BLaER1 treated with 17β-estradiol and CSF1 and Interleukin-3, amounts not matched to agents 10 nM and 100 nM (cell line): ENCODE results near the gene DIP2C.
"Not testable (repeated sequence)": the region's sequence is repeated elsewhere in the genome, so short reads cannot be mapped to it uniquely, and the experiment has no call there.

ENCODE experiments used
- H3K27ac ChIP-seq, 11 experiments: shearing (Covaris generic); formaldehyde crosslinking; 2 replicates each; pipeline ENCODE4 v1.8.1; 2022
- H3K27me3 ChIP-seq, 11 experiments: shearing (Covaris generic); formaldehyde crosslinking; 2 replicates each; pipeline ENCODE4 v1.8.1; 2022
- H3K36me3 ChIP-seq, 11 experiments: shearing (Covaris generic); formaldehyde crosslinking; 2 replicates each; pipeline ENCODE4 v1.8.1; 2022
- H3K4me1 ChIP-seq, 10 experiments: shearing (Covaris generic); formaldehyde crosslinking; 2 replicates each; pipeline ENCODE4 v1.8.1; 2022
- H3K4me2 ChIP-seq, 11 experiments: shearing (Covaris generic); formaldehyde crosslinking; 2 replicates each; pipeline ENCODE4 v1.8.1; 2022
- H3K4me3 ChIP-seq, 10 experiments: shearing (Covaris generic); formaldehyde crosslinking; 2 replicates each; pipeline ENCODE4 v1.8.1; 2022
- H3K9ac ChIP-seq, 11 experiments: shearing (Covaris generic); formaldehyde crosslinking; 2 replicates each; pipeline ENCODE4 v1.8.1; 2022
- H3K9me3 ChIP-seq, 11 experiments: shearing (Covaris generic); formaldehyde crosslinking; replicated peaks in 1 of 11; 2 replicates each; pipeline ENCODE4 v1.8.1; 2022
- H4K20me1 ChIP-seq, 11 experiments: shearing (Covaris generic); formaldehyde crosslinking; 2 replicates each; pipeline ENCODE4 v1.8.1; 2022
- Cebpa-rat ChIP-seq, 11 experiments: shearing (Covaris generic); IDR thresholded peaks; 2 replicates each; pipeline ENCODE4 v1.8.1; 2022

Gene DIP2C

DNA sequence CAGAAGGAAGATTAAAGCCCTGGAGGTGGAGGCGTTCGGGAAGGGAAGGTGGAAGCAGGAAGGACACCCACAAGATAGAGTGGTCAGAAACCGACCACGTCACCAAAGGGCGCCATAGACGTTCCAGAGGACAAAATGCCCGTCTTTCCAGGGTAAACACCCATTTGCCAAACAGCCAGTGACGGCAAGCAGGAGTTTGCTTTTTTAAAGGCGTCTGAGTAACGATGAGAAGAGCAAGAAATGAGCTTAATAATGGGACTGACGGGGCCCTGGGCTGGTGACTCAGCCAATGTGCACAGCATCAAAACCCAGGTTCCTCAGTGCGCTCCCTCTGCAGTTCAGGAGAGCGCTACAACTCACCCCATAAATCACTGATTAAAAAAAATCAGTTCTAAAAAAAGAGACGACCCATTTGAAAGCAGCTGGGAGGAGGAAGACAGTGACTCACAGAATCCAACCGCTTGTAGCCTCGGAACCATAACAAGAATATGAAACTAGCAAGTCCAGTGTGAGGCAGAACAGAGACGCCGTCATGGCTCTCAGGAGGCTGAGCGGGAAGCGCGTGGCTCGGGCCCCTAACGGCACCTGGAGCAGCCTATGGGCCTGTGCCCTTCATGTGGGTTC, 5.9 kb downstream of the DIP2C start:
- Histone ChIP-seq H3K4me3 (peak overlapping the region in 3 of 10 experiments; percentile 5 to 32 (median 7); a peak in 2 of 20 replicates), H3K9ac (peak overlapping the region in 1 of 11 experiments; percentile 13; a peak in 1 of 22 replicates)

DNA sequence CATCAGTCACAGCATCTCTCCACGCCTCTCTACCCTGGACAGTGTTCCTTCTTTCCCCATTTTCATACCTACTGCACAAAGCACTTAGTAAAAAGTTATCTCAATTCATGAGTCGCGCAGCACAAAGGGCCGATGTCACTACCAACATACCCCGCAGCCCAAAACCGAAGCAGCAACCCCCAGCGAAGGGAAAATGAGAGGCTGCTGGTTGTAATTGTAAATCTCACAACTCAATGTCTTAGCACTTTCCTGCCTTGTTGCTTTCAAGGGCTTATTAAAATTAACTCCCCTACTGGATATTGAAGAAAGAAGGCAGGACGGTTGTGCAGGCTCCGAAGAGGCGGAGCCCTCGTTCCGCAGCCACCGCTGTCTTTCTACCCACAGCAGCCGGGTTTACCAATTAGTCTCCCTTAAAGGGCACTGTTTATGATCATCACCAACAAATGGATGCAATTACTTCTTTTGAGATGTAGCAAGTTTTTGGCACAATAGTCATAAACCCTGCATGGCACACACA, 6.5 kb downstream of the DIP2C start:
- peaks cover 18 to 92% (median 72%) of the 10 kb centered on the region in 11 experiments; a peak in 20 of 22 replicates for H4K20me1 ChIP-seq
- peaks cover 23 to 77% (median 68%) of the 10 kb centered on the region in 10 experiments for H3K4me1 ChIP-seq
- no peak overlapping the region for H3K27ac ChIP-seq
- peak overlapping the region; percentile 63 to 88 (median 75) for H3K4me2 ChIP-seq
- no peak for TF ChIP-seq Cebpa-rat (IDR thresholded peaks at IDR 0.05)
- H3K9me3 ChIP-seq, result peaks cover 0 to 5% (median 0%) of the 10 kb centered on the region in 11 experiments; a peak in 1 of 22 replicates
- H3K27me3 ChIP-seq, result peaks cover 0 to 49% (median 0%) of the 10 kb centered on the region in 11 experiments; a peak in 9 of 22 replicates
- H3K36me3 ChIP-seq, result no peaks in the 10 kb centered on the region
- H3K9ac ChIP-seq, result no peak overlapping the region
- no peak overlapping the region for H3K4me3 ChIP-seq

More for the DNA sequence above, 5.9 kb downstream of the DIP2C start:
- Histone ChIP-seq H4K20me1 (peaks cover 21 to 90% (median 74%) of the 10 kb centered on the region in 11 experiments; a peak in 20 of 22 replicates), H3K36me3 (no peaks in the 10 kb centered on the region), H3K9me3 (peaks cover 0 to 5% (median 0%) of the 10 kb centered on the region in 11 experiments; a peak in 1 of 22 replicates), H3K4me2 (peak overlapping the region; percentile 63 to 88 (median 75)), H3K27me3 (peaks cover 0 to 55% (median 0%) of the 10 kb centered on the region in 11 experiments; a peak in 9 of 22 replicates), H3K4me1 (peaks cover 26 to 77% (median 67%) of the 10 kb centered on the region in 10 experiments), H3K27ac (no peak overlapping the region)
- TF ChIP-seq Cebpa-rat (IDR thresholded peaks at IDR 0.05), result no peak

DNA sequence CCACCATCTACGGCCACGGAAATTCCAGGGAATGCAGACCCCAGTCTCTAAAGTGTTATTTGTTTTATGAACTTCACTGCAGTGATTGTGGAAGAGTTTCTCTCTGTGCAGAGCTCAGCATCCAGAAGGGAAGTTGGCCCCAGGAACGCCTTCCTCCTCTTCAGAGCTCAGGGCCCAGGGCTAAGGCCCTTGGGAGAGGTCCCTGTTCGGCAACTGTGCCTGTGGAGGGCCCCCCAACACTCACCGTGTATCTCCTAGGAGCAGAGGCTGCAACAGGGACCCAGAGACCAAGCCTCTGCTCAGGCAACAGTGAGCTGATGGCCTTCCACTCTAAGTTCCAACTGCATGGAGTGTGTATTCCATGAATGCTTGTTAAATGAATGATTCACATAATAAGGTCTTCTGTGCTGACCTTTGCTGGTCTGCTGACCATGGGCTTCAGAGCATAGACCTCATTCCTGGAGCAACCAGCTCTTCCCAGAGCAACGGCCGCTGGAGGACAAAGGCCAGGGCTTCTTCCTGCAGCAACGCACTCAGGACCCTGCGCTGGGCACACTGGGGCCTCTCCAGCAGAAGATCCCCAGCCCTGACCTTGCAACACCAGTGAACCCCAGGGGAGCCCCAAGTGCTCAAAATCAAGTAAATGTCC, 7.7 kb downstream of the DIP2C start:
- no peaks in the 10 kb centered on the region for H3K36me3 ChIP-seq
- H3K4me1 ChIP-seq, result peaks cover 20 to 77% (median 69%) of the 10 kb centered on the region in 10 experiments
- H3K4me3 ChIP-seq, result no peak overlapping the region
- TF ChIP-seq Cebpa-rat (IDR thresholded peaks at IDR 0.05), result no peak
- H3K9ac ChIP-seq, result no peak overlapping the region
- H3K9me3 ChIP-seq, result peaks cover 0 to 5% (median 0%) of the 10 kb centered on the region in 11 experiments; a peak in 1 of 22 replicates
- peak overlapping the region in 9 of 11 experiments; percentile 1 to 89 (median 73); a peak in 12 of 22 replicates for H3K4me2 ChIP-seq
- peaks cover 0 to 37% (median 0%) of the 10 kb centered on the region in 11 experiments; a peak in 6 of 22 replicates for H3K27me3 ChIP-seq
- H3K27ac ChIP-seq, result no peak overlapping the region
- H4K20me1 ChIP-seq, result peaks cover 9 to 92% (median 72%) of the 10 kb centered on the region in 11 experiments; a peak in 20 of 22 replicates

DNA sequence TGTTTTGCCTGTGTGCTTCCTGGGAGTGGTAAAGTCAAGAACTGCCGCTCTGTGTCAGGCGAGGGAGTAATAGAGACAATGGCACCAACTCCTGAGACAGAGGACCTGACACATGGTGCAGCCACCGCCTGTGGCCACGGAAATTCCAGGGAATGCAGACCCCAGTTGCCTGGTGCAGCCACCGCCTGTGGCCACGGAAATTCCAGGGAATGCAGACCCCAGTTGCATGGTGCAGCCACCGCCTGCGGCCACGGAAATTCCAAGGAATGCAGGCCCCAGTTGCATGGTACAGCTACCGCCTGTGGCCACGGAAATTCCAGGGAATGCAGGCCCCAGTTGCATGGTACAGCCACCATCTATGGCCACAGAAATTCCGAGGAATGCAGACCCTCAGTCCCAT, 8.7 kb downstream of the DIP2C start:
- Histone ChIP-seq H3K27me3 (peaks cover 0 to 35% (median 0%) of the 10 kb centered on the region in 11 experiments; a peak in 6 of 22 replicates), H3K4me2 (peak overlapping the region; percentile 18 to 89 (median 62); a peak in 20 of 22 replicates), H3K9ac (peak overlapping the region in 3 of 11 experiments; percentile 17 to 51 (median 31); a peak in 2 of 22 replicates), H3K4me1 (peaks cover 20 to 73% (median 66%) of the 10 kb centered on the region in 10 experiments), H3K9me3 (peaks cover 0 to 5% (median 0%) of the 10 kb centered on the region in 11 experiments; a peak in 1 of 22 replicates), H3K4me3 (peak overlapping the region in 2 of 10 experiments; percentile 15 to 20; a peak in 2 of 20 replicates), H3K27ac (no peak overlapping the region), H3K36me3 (no peaks in the 10 kb centered on the region), H4K20me1 (peaks cover 9 to 90% (median 65%) of the 10 kb centered on the region in 11 experiments; a peak in 20 of 22 replicates)
- TF ChIP-seq Cebpa-rat (IDR thresholded peaks at IDR 0.05), result no peak

DNA sequence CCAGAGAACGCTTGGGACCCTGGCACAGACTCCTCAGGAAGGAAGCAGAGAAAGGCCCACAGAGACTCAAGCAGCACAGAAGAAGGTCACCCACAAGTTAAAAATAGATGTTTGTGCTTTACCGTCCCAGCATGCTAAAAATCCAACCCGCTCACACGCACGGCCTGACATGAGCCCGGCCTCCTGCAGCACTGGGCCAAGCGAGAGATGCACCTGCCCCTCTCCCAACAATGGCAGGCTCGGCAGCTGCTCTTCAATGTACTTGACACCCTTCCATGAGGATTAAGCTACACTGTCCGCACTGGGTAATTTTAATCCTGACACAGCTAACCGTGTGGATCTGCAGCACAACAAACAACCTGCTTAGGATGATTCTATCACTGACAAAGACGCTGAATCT, 9.3 kb downstream of the DIP2C start:
- H3K27ac ChIP-seq, result no peak overlapping the region
- H3K4me2 ChIP-seq, result peak overlapping the region; percentile 18 to 89 (median 62); a peak in 21 of 22 replicates
- H3K9me3 ChIP-seq, result 0 out of 22 replicates have a peak, but pooled peaks cover 0 to 4% (median 0%) of the 10 kb centered on the region in 11 experiments
- no peaks in the 10 kb centered on the region for H3K36me3 ChIP-seq
- peaks cover 0 to 35% (median 0%) of the 10 kb centered on the region in 11 experiments; a peak in 6 of 22 replicates for H3K27me3 ChIP-seq
- H4K20me1 ChIP-seq, result peaks cover 9 to 90% (median 65%) of the 10 kb centered on the region in 11 experiments; a peak in 20 of 22 replicates
- peak overlapping the region in 3 of 10 experiments; percentile 15 to 24 (median 20); a peak in 4 of 20 replicates for H3K4me3 ChIP-seq
- H3K9ac ChIP-seq, result peak overlapping the region in 4 of 11 experiments; percentile 17 to 51 (median 28); a peak in 5 of 22 replicates
- H3K4me1 ChIP-seq, result peaks cover 20 to 73% (median 66%) of the 10 kb centered on the region in 10 experiments
- no peak for TF ChIP-seq Cebpa-rat (IDR thresholded peaks at IDR 0.05)

DNA sequence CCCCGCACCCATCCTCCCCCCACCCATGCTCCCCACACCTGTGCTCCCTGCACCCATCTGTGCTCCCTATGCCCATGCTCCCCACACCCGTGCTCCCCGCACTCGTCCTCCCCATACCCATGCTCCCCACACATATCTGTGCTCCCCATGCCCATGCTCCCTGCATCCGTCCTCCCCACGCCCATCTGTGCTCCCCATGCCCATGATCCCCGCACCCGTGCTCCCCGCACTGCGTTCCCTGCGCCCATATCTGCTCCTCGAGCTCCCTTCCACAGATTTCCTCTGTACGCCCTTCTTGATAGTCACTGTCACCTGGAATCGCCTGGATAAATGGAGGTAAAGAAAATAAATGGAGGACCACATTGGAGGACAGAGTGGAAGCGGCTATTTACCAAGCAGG, 9.9 kb downstream of the DIP2C start:
- Histone ChIP-seq H3K27ac (no peak overlapping the region), H3K9me3 (peaks cover 0 to 5% (median under 1%) of the 10 kb centered on the region in 11 experiments; a peak in 3 of 22 replicates), H3K4me2 (peak overlapping the region in 10 of 11 experiments; percentile 55 to 89 (median 68); a peak in 20 of 22 replicates), H3K36me3 (no peaks in the 10 kb centered on the region), H3K27me3 (peaks cover 0 to 33% (median 0%) of the 10 kb centered on the region in 11 experiments; a peak in 6 of 22 replicates), H4K20me1 (peaks cover 9 to 85% (median 63%) of the 10 kb centered on the region in 11 experiments; a peak in 19 of 22 replicates), H3K9ac (peak overlapping the region in 2 of 11 experiments; percentile 26 to 31; a peak in 1 of 22 replicates), H3K4me3 (peak overlapping the region in 1 of 10 experiments; percentile 15; a peak in 2 of 20 replicates), H3K4me1 (peaks cover 20 to 71% (median 64%) of the 10 kb centered on the region in 10 experiments)
- TF ChIP-seq Cebpa-rat (IDR thresholded peaks at IDR 0.05), result no peak

DNA sequence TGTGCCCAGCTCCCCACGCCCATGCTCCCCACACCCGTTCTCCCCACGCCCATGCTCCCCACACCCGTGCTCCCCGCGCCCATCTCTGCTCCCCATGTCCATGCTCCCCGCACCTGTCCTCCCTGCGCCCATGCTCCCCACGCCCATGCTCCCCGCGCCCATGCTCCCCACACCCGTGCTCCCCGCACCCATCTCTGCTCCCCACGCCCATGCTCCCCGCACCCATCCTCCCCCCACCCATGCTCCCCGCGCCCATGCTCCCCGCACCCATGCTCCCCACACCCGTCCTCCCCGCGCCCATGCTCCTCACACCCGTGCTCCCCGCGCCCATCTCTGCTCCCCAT, 10.8 kb downstream of the DIP2C start:
- peaks cover 2 to 14% (median 8%) of the 10 kb centered on the region in 11 experiments; a peak in 13 of 22 replicates for H3K9me3 ChIP-seq
- not testable (repeated sequence) for H3K9ac ChIP-seq, H3K4me3 ChIP-seq, H3K27ac ChIP-seq, H3K36me3 ChIP-seq
- H3K4me2 ChIP-seq, result peak overlapping the region in 4 of 11 experiments; percentile 51 to 65 (median 60); a peak in 5 of 22 replicates
- peaks cover 14 to 62% (median 55%) of the 10 kb centered on the region in 10 experiments for H3K4me1 ChIP-seq
- H4K20me1 ChIP-seq, result peaks cover 9 to 76% (median 54%) of the 10 kb centered on the region in 11 experiments; a peak in 18 of 22 replicates
- H3K27me3 ChIP-seq, result peaks cover 0 to 24% (median 0%) of the 10 kb centered on the region in 11 experiments; a peak in 6 of 22 replicates
